GM20431 (cell line): ENCODE measurements around the gene MACROD2.

ENCODE experiments used
- in situ Hi-C: fragments of 300-500 bp; cut with MseI, MboI; formaldehyde crosslinking; loops from one replicate; pipeline ENCODE4 v1.15.0; 2020; ENCODE audit warnings: low sequenced_read_pairs; ENCODE audit not compliant: unreplicated experiment

The MACROD2 gene

DNA sequence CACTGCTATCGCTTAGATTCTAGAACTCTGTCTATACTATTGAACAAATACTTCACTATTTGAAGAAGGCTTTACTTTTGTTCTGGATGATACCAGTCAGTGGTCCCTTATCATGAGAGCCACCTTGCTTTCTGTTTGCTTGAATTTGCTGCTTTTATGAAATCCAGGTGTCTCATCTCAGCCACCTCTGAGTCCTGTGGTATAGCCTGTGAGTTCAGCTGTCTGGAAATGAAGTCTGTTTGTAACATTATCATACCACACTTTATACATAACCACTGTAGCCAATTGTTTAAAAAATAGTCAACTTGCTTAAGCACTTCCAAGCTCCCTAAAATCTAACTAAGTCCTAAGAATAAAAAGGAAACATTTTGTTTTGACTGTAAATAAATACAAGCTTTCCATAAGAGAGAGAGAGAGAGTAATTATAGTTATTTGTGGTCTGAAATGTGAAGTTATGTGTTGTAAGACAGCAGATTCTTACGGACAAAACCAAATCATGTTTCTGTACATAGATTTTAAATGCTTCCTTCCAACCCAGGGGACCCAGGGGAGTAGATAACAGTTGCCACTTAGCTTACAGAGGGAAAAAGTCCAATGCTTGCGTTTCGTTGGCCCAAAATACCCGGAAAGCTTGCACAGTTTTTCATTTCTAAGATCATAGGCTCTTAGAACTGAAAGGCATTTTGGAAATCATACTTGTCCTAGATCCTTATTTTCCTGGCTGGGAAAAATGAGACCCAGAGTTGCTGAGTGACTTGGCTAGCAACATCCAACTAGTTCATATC is 1449.9 kb downstream of the MACROD2 start:
- in situ Hi-C loops: no loop called here

DNA sequence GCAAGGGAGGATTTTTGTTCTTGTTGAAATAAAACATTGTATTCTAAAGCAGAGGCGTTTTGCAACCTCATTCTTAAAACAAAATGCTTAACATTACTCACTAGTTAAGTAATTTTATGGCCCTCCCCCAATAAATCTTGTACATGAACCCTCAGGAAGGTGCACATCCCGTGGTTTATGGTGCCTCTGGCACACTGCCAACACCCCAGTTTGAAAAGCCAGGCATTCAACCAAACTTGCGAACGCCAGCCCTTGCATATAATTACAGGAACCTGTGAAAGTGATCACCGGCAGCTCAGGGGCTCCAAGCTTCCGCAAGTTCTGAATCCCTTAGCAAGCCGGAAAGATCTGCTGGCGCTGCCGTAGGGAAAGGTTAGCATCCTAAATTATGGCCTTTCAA is 1451.1 kb downstream of the MACROD2 start:
- in situ Hi-C loops: no loop called here

GRCh38 chr20:15447549-15447948 is 1452.2 kb downstream of the MACROD2 start:
- in situ Hi-C loops: no loop called here

- in situ Hi-C loops: no loop called here
Measured at GRCh38 chr20:15449061-15449460, 1453.7 kb downstream of the MACROD2 start.

- in situ Hi-C loops: no loop called here
Measured at GRCh38 chr20:15451241-15451640, 1455.9 kb downstream of the MACROD2 start.

GRCh38 chr20:15455279-15455678 is 1460.0 kb downstream of the MACROD2 start:
- in situ Hi-C loops: no loop called here

DNA sequence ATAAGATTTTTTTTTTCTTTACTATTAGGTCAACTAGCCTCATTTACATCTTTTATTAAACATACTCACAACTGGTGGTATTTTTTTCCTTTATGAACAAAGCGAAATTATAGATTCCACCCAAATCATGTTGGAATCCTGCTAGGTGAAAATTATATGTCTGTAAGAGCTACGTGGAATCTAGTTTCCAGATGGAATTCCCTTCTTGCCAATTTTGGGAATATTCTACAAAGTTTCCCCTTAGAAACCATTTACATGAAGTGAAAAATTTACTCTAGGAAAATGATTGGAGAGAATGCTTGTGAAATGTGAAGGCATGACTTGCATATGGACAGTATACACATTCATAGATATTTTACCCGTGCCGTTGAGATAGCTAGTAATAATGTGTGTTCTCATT is 1466.6 kb downstream of the MACROD2 start:
- in situ Hi-C loops: no loop called here

DNA sequence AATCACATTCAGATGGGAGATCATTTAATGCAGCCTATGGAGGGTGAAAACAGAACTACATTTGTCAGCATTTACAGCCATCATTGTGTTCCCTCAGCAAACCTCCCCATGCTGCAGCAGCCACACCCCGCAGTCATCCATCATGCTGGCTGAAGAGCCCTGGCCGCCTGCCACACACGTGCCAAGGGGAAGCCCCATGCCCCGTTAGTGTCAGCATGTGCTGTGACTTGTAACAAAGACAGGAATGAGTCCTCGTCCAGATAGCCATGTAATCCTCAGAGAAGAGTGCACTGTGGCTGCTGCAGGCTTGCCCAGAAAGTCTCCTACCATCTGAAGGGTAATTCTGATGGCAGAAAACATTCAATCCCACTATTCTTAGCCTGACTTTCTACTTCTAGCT is 1480.2 kb downstream of the MACROD2 start:
- in situ Hi-C loops: no loop called here

GRCh38 chr20:15476186-15476585 is 1480.9 kb downstream of the MACROD2 start:
- in situ Hi-C loops: no loop called here

DNA sequence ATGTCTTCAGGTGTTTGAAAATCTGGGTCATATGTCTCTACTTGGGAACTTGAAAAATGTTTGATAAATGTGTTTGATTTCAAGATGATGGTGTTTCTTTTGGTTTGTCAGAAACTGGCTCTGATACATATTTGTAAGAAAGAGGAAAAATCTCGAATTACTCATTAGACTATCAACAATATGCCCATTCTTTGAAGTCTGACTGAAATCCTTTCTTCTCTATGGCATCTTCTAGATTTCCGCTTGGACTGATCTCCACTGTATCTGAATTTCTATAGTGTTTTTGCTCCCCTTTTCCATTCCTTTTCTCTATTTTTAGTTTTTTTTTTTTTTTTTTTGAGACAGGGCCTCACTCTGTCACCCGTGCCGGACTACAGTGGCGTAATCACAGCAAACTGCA is 1481.5 kb downstream of the MACROD2 start:
- in situ Hi-C loops: no loop called here

DNA sequence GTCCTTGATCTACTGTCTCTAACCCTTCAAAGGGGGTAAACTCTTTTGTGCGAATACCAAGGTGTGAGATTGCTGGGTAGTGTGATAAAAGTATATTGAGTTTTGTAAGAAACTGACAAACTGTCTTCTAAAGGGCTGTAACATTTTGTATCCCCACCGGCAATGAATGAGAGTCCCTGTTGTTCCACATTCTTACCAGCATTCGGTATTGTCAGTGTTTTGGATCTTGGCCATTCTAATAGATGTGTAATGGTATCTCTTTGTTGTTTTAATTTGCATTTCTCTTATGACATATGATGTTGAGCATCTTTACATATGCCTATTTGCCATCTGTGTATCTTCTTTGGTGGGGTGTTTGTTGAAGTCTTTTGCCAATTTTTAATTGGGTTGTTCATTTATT is 1487.2 kb downstream of the MACROD2 start:
- in situ Hi-C loops: no loop called here

DNA sequence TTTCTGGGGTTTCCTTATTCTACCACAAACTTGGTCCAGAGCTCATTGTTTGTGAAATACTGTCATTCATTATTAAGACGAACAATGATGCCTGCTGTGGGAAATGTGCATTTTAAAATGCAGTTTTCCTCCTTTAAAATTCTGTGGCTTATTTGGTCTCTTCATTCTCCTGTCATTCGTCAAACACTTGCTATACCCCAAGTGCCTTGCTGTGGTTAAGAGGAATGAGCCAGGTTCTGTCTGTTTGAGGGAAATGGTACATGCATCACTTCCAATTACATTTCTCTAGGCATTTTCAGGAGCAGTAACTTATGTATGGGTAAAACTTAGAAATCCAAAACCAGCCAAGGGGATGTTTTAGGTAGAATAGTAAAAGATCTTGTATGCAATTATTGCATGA is 1490.2 kb downstream of the MACROD2 start:
- in situ Hi-C loops: no loop called here

DNA sequence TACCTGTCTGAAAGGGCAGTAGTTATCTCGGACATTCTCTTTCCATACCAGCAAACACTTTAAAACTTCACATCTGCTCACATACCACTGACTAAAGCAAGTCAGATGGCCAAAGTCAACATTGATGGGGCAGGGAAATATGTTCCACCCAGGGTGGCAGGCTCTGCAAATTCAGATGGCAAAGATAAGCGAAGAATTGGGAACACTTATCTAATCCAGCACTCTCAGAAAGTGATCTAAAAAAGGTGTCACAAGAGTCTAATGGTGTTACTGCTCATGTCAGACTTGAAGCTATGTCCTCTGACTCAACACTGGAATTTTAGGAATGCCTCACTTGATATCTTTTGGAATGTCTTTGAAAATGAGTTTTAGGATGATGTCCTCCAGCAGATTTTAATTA is 1491.7 kb downstream of the MACROD2 start:
- in situ Hi-C loops: no loop called here

- in situ Hi-C loops: no loop called here
Measured at GRCh38 chr20:15487682-15488081, 1492.4 kb downstream of the MACROD2 start.

GRCh38 chr20:15491575-15491974 is 1496.3 kb downstream of the MACROD2 start:
- in situ Hi-C loops: no loop called here

DNA sequence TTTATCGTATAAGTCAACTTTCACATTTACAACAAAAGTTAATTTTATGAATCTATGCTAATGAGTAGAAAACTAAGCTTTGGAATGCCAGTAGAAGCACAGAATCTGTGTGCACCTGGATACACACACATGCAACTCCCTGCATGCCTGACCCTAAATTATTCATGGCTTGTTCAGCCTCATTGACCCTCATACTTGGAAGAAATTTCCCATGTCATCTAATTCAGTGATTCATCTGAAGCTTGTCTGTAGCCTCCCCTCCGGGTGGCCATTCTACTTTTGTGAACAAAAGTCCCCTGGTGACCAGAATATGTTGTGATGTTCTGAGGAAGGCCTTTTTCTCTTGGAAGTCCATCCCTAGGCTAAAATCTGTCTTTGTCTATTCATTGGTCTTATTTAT is 1499.5 kb downstream of the MACROD2 start:
- in situ Hi-C loops: no loop called here

DNA sequence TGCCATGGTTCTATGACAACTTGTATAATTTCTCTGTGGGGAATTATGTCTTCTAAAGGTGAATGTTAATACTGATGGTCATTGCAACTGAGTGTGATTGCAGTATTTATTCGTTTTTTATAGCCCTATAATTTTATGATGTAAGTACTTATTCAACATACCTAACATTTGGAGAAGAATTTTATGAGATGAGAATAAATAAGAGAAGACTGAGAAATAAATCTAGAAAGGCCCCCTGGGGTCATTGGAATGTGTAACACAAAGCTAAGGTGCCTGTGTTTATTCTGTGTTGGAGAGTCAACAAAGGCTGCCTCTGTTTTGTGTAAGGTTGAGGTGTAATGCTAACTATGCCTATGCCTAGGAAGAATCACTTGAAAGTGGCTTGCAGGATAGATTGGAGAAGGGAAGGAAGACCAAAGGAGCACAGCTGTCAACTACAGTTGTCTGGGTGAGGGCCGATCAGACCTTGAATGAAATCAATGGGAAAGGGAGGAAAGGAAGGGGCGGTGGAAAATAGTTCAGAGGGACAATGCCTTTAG is 1501.3 kb downstream of the MACROD2 start:
- in situ Hi-C loops: no loop called here

- in situ Hi-C loops: no loop called here
Measured at GRCh38 chr20:15498926-15499325, 1503.6 kb downstream of the MACROD2 start.

GRCh38 chr20:15506311-15506710 is 1511.0 kb downstream of the MACROD2 start:
- in situ Hi-C loops: no loop called here

DNA sequence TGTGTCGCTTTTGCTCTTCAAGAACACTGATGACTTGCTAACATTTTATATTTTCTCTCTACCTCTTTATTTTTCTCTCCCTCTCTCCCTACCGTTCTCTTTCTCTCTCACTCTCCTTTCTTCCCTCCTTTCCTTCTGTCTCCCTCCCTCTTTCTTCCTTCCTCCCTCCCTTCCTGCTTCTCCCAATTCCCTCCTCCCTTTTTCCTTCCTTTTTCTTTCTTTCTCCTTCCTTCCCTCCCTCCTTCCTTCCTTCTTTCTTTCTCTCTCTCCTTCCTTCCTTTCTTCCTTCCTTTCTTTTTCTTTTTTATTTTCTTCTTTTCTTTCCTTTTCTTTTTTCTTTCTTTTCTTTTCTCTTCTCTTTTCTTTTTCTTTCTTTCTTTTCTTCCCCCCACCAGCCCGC is 1511.8 kb downstream of the MACROD2 start:
- in situ Hi-C loops: no loop called here

- in situ Hi-C loops: no loop called here
Measured at GRCh38 chr20:15511551-15511950, 1516.2 kb downstream of the MACROD2 start.

GRCh38 chr20:15512916-15513315 is 1517.6 kb downstream of the MACROD2 start:
- in situ Hi-C loops: no loop called here
